Measurements from ENCODE around the gene SIT1. TPM values are rescaled to one million over a fixed set of nuclear protein-coding genes. Genes with fewer than 3 reads are reported as not detected.

The SIT1 gene
- total RNA-seq, 1 donor from 2014 or later = 0.33 TPM

DNA sequence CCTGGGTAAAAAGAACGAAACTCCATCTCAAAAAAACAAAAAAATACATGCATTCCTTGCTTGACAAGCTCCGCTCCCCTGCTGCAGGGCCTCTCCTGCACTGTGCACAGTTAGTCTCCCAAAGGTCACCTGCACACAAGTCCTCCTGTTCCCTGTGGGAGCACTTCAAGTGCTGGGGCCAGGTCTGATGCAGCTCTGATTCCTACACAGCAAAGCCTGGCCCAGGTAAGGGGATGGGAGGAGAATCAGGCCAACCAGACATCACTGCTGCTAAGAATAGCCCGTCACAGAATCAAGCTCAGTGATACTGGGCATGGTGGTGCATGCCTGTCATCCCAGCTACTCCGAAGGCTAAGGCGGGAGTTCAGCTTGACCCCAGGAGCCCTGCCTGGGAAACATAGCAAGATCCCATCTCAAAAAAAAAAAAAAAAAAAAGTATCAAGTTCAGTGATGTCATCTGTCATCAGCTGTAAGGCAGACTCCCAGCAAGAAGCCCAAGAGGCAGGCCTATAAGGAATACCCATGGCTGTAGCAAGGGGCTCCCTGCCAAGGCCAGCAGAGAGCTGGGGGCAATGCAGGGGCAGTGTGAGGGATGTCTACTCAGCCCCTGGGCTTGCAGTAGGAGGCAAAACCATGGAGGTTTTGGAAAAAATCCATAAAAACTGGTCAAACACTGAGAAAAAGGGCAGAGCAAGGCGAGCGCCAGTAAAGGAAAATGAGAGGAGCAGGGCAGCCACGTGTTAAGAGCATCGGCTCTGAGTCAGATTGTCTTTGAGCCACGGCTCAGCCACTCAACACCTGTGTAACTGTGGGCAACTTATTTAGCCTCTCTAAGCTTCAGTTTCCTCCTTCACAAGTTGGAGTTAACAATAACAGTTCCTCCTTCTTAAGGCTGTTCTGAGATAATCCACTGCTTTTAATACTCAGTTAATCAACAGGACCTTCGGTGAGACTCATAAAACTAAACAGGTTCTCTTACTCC lies 35.8 kb upstream of the SIT1 start:
- H3K4me1 Mint-ChIP-seq = peaks cover 38% of the 10 kb centered on the region
- DNase-seq (ENCODE audit: low read depth, low spot score) = no peak
- TF ChIP-seq, protein P1, sequence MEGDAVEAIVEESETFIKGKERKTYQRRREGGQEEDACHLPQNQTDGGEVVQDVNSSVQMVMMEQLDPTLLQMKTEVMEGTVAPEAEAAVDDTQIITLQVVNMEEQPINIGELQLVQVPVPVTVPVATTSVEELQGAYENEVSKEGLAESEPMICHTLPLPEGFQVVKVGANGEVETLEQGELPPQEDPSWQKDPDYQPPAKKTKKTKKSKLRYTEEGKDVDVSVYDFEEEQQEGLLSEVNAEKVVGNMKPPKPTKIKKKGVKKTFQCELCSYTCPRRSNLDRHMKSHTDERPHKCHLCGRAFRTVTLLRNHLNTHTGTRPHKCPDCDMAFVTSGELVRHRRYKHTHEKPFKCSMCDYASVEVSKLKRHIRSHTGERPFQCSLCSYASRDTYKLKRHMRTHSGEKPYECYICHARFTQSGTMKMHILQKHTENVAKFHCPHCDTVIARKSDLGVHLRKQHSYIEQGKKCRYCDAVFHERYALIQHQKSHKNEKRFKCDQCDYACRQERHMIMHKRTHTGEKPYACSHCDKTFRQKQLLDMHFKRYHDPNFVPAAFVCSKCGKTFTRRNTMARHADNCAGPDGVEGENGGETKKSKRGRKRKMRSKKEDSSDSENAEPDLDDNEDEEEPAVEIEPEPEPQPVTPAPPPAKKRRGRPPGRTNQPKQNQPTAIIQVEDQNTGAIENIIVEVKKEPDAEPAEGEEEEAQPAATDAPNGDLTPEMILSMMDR (conservative IDR thresholded peaks at IDR 0.05) = no peak
- no peak overlapping the region for H3K27ac Mint-ChIP-seq (ENCODE audit: unreplicated experiment)
- H3K9me3 Mint-ChIP-seq = no peaks in the 10 kb centered on the region
- H3K36me3 Mint-ChIP-seq (ENCODE audit: low read depth) = peaks cover 9% of the 10 kb centered on the region
- no peaks in the 10 kb centered on the region for H3K27me3 Mint-ChIP-seq (ENCODE audit: low read depth)
- peak overlapping the region; percentile 87 for H3K4me3 Mint-ChIP-seq

DNA sequence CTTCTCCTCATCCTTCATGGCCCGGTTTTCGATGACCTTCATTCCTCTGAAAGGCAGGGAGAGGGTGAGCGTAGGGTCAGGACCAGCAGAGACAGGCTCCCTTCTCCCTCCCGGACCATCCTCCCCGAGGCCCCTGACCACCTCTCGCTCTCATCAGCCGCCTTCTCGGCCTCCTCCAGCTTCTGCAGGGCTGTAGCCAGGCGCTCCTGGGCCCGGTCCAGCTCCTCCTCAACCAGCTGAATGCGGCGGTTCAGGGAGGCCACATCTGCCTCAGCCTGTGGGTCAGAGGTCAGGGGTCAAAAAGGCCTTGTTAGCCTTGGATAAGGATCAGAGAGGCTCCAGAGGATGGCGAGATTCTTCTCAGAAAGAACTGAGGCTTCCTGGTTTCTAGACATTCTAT lies 34.8 kb upstream of the SIT1 start:
- Mint-ChIP-seq H3K9me3 (no peaks in the 10 kb centered on the region), H3K4me1 (peaks cover 39% of the 10 kb centered on the region), H3K4me3 (no peak overlapping the region), H3K36me3 (ENCODE audit: low read depth) (peaks cover 9% of the 10 kb centered on the region), H3K27ac (ENCODE audit: unreplicated experiment) (peak overlapping the region; percentile 35), H3K27me3 (ENCODE audit: low read depth) (no peaks in the 10 kb centered on the region)
- DNase-seq (ENCODE audit: low read depth, low spot score) = no peak
- TF ChIP-seq, protein P1 (conservative IDR thresholded peaks at IDR 0.05) = no peak

DNA sequence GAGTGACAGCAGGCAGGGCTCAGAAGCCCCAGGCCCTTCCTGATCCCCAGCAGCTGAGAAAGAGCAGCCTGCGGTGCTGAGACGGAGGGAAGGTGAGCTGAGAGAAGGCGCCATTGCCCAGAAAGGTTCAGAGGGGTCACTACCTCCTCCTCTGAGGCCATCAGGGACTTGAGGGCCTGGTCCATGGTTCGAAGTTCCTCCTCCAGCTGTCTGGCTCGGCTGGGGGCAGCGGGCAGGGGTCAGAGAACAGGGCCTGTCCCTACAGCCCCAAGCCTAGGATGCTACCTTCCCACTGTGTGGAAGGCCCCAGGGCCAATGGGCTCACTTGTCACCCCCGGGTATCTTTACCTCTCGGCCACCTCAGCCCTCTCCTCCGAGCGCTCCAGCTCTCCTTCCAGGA lies 34.2 kb upstream of the SIT1 start:
- peaks cover 39% of the 10 kb centered on the region for H3K4me1 Mint-ChIP-seq
- H3K27ac Mint-ChIP-seq (ENCODE audit: unreplicated experiment) = no peak overlapping the region
- H3K9me3 Mint-ChIP-seq = no peaks in the 10 kb centered on the region
- DNase-seq (ENCODE audit: low read depth, low spot score) = no peak
- TF ChIP-seq, protein P1 (conservative IDR thresholded peaks at IDR 0.05) = no peak
- peaks cover 9% of the 10 kb centered on the region for H3K36me3 Mint-ChIP-seq (ENCODE audit: low read depth)
- no peak overlapping the region for H3K4me3 Mint-ChIP-seq
- no peaks in the 10 kb centered on the region for H3K27me3 Mint-ChIP-seq (ENCODE audit: low read depth)

DNA sequence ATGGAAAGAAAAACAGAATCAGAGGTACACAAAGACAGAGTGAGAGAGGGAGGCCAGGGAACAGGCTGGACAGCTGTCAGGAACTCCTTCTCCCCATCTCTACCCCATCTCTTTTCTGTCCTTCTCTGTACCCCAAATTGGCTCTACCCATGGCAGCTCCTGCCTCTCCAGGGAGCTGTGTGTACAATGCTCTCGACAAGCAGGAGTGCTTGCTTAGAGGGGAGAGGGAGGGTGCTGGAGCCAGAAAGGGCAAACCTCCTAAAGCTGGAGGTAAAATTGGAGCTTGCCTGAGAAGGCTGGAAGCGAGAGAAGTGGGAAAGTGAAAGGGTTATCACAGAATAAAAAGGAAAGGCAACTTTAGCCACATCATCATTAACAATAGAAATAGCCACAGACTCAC lies 32.6 kb upstream of the SIT1 start:
- Mint-ChIP-seq H3K36me3 (ENCODE audit: low read depth) (peaks cover 9% of the 10 kb centered on the region), H3K27me3 (ENCODE audit: low read depth) (no peaks in the 10 kb centered on the region), H3K4me3 (peak overlapping the region; percentile 38), H3K9me3 (no peaks in the 10 kb centered on the region), H3K27ac (ENCODE audit: unreplicated experiment) (peak overlapping the region; percentile 67), H3K4me1 (peaks cover 28% of the 10 kb centered on the region)
- DNase-seq (ENCODE audit: low read depth, low spot score) = no peak
- TF ChIP-seq, protein P1 (conservative IDR thresholded peaks at IDR 0.05) = no peak

DNA sequence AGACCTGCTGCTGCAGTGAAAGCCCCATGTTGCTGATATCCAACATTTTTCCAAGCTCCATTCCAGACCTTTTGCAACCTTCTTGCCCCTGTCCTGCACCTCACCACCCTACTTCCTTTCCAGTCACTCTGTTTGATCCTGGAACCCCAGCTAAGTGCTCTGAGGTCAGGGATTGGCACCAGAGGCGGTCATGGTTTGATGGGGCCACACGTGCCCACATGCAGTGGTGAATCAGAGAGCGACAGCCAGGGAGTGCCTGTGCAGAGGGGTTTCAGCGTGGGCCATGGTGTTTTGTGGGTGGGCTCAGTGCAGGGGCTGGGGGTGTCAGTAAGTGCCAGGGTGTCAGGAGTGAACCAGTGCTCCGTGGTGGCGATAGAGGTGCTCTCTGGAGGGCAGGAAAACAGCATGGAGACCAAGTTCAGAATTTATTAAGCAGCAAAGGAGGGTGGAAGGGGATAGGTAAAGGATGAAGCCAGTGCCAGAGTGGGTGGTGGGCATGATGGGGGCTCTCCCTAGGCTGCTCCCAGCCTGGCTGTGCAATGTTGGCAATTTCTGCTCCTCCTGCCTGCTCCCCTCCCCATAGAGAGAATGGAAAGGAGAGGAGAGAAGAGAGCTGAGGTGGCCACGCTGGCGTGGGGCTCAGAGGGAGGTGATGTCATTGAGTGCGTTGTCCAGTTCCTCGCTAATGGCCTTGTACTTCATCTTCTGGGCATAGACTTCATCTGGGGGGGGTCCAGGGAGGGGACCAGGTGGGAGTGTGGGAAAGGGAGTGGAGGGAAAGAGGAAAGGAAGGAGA lies 32.0 kb upstream of the SIT1 start:
- Mint-ChIP-seq H3K4me1 (peaks cover 24% of the 10 kb centered on the region), H3K36me3 (ENCODE audit: low read depth) (peaks cover 9% of the 10 kb centered on the region), H3K4me3 (no peak overlapping the region), H3K27ac (ENCODE audit: unreplicated experiment) (peak overlapping the region; percentile 67), H3K9me3 (no peaks in the 10 kb centered on the region), H3K27me3 (ENCODE audit: low read depth) (no peaks in the 10 kb centered on the region)
- TF ChIP-seq, protein P1 (conservative IDR thresholded peaks at IDR 0.05) = no peak
- DNase-seq (ENCODE audit: low read depth, low spot score) = no peak
